Left renal pelvis (tissue), 4 donors: ENCODE data around the gene LMAN1. TPM values are rescaled to one million over a fixed set of nuclear protein-coding genes. Genes with fewer than 3 reads are reported as not detected.
A peak's percentile ranks its signal among the peaks of the same experiment; 100 is the strongest.

Source experiments
- DNase-seq, 4 donors: peaks; one replicate each; pipeline ENCODE4 v3.0.0-alpha.2; 2013; ENCODE audit warnings: low read depth in 4 of 4, low spot score in 3 of 4
- polyA plus RNA-seq, 4 donors: library from polyadenylated mRNA; unstranded; fragments of 120-200 nt; gene quantifications; one replicate each; pipeline ENCODE4 v1.2.1, GENCODE V29; 2013; ENCODE audit not compliant: insufficient read length in 4 of 4

The LMAN1 gene
- polyA plus RNA-seq, 4 donors: 112 to 143 (median 119) TPM

GRCh38 chr18:59308248-59308937, 50.7 kb downstream of the LMAN1 start:
- DNase-seq: peak; percentile 40 to 64 (median 48)

GRCh38 chr18:59306640-59307039, 52.4 kb downstream of the LMAN1 start:
- DNase-seq: no peak

- DNase-seq: no peak
Observed at GRCh38 chr18:59305295-59305694, 53.8 kb downstream of the LMAN1 start.

GRCh38 chr18:59303656-59304195, 55.3 kb downstream of the LMAN1 start:
- no peak for DNase-seq

- DNase-seq: no peak
Observed at GRCh38 chr18:59303006-59303405, 56.1 kb downstream of the LMAN1 start.

GRCh38 chr18:59301929-59302328, 57.1 kb downstream of the LMAN1 start:
- no peak for DNase-seq

- DNase-seq: no peak
Observed at GRCh38 chr18:59300676-59301285, 58.3 kb downstream of the LMAN1 start.

- DNase-seq: no peak
Observed at GRCh38 chr18:59298871-59299270, 60.2 kb downstream of the LMAN1 start.

- DNase-seq: no peak
Observed at GRCh38 chr18:59293317-59293716, 65.7 kb downstream of the LMAN1 start.

GRCh38 chr18:59286341-59286740, 72.7 kb downstream of the LMAN1 start:
- DNase-seq: no peak

- no peak for DNase-seq
Observed at GRCh38 chr18:59282341-59282740, 76.7 kb downstream of the LMAN1 start.

- DNase-seq: no peak
Observed at GRCh38 chr18:59279722-59280121, 79.3 kb downstream of the LMAN1 start.

GRCh38 chr18:59279193-59279592, 79.9 kb downstream of the LMAN1 start:
- no peak for DNase-seq

GRCh38 chr18:59278793-59279192, 80.3 kb downstream of the LMAN1 start:
- DNase-seq: no peak

Other genes with a start within 250 kb of the LMAN1 start
- gene SEC11C, start 219.4 kb downstream of the LMAN1 start, polyA plus RNA-seq: 10 to 100 TPM; 37.5 to 83.1 (median 73.1) TPM
- 1 to 10 TPM in 3 of 4 donors, not detected in 1; 1.7 to 3.9 (median 2.8) TPM for gene GRP, start 139.1 kb downstream of the LMAN1 start, polyA plus RNA-seq
- not detected for gene RAX, start 85.8 kb downstream of the LMAN1 start, polyA plus RNA-seq
- under 1 TPM in 3 of 4 donors, not detected in 1; 0.08 to 0.27 (median 0.14) TPM for gene CPLX4, start 40.6 kb downstream of the LMAN1 start, polyA plus RNA-seq